ENCODE measurements around the gene CEP250.
"Not testable (repeated sequence)": the region's sequence is repeated elsewhere in the genome, so short reads cannot be mapped to it uniquely, and the experiment has no call there.

Gene CEP250

DNA sequence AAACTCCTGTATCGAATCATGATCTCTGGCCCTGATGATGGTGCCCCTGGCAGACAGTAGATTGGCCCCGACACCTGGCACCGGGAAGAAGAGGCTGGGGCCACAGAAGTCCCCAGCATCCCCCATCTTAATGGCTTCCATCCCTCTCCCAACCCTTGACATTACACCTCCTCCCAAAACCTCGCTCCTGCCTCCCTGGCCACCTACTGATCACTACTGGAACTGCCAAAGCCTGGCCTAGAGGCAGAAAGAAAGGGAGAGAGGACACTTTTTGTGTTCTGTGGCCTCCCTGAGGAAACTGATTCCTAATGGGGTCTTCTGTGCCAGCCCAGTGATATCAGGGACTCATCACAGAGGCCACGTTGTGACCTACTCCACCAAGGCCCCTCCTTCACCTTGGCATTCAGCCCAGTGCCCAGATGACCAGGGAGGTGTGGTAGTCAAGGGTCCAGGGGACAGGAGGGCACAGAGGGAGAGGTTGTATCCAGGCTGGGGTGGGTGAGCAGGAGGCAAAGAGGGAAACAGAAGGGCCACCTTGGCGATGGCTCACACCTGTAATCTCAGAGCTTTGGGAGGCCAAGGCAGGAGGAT lies 68.0 kb downstream of the CEP250 start:
- in situ Hi-C loops (cut with MboI; ENCODE audit: low sequenced_read_pairs) = no loop called here

DNA sequence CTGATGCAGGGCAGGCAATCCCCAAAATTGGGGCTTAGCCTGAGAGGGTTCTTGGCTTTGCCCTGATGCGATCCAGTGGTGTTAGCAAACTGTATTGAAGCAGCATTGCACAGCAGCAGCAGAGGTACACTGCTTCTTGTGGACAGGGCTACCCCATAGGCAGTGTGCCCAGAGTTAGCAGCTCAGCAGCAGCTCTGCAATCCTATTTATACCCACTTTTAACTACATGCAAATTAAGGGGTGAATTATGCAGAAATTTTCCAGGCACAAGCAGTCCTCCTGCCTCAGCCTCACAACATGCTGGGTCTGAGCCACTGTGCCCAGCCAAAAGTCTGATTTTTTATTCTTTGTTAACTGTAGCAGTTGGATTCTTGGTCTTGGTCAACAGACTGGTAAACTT lies 70.2 kb downstream of the CEP250 start:
- in situ Hi-C loops (cut with MboI; ENCODE audit: low sequenced_read_pairs) = no loop called here

DNA sequence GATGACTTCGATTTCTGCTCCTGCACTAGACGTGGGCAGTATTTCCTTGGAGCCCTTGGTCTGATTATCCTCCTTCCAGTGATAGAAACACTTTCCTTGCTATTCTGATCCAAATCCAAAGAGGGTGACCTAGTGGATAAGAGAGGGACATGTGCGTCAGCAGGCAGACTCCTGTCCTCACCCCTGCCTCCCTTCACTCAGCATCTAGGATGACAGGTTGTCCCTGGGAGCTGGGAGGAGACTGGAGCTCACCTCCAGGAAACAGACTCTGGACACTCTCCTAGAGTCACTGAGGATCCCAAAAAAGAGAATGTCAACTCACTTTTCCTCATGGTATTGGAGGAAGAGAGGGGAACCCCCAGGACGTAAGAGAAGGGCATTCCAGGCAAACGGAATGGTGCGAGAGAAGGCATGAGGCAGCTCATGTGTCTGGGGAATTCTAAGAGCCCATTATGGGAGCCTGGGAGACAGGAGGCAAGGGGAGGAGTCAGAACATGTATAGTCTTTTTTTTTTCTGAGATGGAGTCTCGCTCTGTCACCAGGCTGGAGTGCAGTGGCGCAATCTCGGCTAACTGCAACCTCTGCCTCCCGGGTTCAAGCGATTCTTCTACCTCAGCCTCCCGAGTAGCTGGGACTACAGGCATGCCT lies 71.8 kb downstream of the CEP250 start:
- in situ Hi-C loops (cut with MboI; ENCODE audit: low sequenced_read_pairs) = no loop called here

DNA sequence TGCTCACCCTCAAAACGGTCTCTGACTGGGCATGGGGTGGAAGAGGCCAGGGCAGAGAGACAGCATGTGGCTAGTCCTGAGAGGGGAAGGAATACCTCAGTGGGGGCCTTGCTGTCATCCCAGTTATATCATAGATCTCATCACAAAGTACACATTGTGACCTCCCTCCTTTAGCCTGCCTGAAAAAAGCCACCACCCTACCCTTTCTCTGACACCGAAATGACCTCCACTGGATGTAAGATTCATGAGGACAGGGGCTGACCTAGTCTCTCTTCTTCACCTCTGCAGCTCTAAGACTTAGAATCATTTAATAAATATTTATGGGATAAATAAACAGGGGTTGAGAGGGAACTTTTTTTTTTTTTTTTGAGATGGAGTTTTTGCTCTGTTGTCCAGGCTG lies 74.2 kb downstream of the CEP250 start, which contains the start of gene C20orf173:
C20orf173 (minus strand) TSS at position 101 of the 400 bp plus-strand sequence. CDS start 279 bp downstream, outside the sequence.
- in situ Hi-C loops (cut with MboI; ENCODE audit: low sequenced_read_pairs) = no loop called here

DNA sequence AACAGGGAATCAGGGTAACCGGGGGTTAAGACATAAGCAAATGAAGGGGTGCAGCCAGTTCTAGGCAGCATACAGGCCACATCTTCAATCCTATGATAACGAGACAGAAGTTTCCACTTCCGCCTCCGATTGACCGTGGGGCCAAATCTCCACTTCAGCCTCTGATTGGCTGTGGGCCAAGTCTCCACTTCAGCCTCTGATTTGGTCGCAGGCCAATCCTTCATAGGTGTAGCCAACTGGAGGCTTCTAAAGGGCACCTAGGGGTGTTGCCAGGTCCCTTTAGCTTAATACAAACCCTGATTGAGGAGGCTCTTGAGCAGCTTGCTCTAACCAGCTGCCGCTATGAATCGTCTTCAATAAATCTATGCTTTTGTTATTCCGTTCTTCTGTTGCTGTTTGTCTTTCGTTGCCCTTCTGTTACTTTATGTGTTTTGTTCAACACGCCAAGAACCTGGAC lies 84.4 kb downstream of the CEP250 start:
- in situ Hi-C loops (cut with MboI; ENCODE audit: low sequenced_read_pairs) = no loop called here

DNA sequence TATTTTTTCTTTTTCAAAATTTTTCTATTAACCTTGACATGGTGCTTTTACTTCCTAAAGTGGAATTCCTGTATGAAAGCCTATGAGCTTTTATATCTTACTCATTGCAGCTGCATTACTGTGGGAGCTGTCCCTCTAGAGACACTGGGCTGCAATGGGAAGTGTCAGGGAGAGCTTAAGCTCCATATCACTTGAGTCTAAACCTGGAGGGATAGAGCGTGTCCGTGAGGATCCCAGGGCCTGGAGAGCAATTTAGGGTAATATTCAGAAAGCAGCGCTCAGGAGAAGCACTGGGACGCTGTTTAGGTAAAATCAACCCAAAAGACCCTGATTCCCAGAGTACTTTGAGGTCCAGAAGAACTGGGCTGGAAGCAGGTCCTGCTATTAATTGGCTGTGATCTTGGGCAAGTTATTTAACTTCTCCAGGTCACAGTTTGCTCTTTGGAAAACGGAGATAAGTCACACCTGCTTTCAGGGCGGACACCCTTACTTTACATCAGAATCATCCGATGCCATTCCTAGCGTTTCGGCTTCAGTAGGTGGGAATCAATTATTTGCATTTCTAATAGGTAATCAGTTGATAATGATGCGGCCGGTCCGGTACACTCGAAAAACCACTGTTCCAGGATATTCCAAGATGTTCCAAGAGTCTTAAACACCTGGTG lies 85.9 kb downstream of the CEP250 start:
- in situ Hi-C loops (cut with MboI; ENCODE audit: low sequenced_read_pairs) = no loop called here

DNA sequence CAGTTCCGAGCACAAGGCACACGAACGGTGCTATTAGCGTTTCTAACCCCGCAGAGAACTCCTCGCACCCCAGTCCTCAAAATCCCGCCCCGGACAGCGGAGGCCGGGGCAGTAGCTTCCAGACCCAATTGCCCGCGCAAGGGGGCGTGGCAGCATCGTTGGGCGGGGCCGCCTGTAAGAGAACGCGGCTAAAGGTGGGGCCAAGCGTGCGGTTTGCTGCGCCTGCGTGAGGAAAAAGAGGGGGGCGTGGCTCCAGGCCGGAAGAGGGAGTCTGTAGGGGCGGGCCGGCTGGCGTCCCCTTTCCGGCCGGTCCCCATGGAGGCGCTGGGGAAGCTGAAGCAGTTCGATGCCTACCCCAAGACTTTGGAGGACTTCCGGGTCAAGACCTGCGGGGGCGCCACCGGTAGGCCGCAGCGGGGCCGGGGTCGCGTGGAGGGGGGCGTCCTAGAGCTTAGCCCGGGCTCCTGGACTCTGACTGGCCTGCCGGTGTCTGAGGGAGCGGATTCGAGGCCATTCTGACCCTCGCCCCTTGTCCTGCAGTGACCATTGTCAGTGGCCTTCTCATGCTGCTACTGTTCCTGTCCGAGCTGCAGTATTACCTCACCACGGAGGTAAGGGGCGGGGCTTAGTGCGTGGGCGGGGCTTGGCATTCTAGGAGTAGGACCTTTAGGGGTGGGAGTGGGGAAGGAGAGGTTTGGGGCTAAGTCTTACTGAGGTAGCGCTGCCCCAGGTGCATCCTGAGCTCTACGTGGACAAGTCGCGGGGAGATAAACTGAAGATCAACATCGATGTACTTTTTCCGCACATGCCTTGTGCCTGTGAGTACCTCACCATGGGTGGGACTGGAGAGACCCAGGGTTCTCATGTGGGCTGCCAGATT lies 86.6 kb downstream of the CEP250 start, which contains the start of gene ERGIC3:
ERGIC3 (plus strand) TSS at position 296 of the 880 bp plus-strand sequence; CDS start at position 316, 20 bp downstream.
- in situ Hi-C loops (cut with MboI; ENCODE audit: low sequenced_read_pairs) = no loop called here

DNA sequence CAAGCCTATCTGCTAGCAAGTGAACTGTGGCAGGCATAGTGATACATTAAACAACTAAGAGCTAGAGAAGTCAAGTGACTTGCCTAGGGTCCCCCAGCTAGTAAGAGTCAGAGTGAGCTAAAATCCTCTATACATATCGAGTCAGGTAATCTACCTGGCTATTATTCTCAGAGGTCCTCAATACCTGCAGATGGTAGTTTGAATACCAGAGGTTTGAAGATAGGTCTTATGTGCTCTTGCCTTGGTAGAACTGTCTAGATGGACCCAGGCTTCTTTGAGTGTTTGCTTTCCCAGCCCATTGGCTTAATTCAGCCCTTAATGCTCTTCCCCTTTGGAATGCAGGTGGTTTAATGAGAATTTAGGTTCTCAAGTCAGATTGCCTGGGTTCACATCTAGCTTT lies 87.6 kb downstream of the CEP250 start:
- in situ Hi-C loops (cut with MboI; ENCODE audit: low sequenced_read_pairs) = no loop called here

DNA sequence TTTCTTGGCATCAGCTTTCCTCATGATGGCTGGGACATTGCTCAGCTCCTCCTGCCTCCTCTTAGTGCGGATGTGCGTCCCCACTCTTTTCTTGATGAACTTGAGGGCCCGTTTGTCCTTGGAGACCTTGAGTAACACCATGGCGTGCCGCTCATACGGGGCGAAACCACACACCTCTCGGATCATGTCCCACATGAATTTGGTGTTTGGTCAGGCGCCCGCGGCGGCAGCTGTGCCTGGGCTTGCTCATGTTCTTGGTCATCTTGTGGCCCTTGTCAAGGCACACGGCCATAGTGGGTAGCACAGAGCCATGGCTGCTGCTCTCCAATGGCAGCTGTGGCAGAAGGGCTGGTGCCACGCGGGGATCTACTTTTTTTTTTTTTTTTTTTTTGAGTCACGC lies 89.0 kb downstream of the CEP250 start:
- in situ Hi-C loops (cut with MboI; ENCODE audit: low sequenced_read_pairs) = no loop called here

DNA sequence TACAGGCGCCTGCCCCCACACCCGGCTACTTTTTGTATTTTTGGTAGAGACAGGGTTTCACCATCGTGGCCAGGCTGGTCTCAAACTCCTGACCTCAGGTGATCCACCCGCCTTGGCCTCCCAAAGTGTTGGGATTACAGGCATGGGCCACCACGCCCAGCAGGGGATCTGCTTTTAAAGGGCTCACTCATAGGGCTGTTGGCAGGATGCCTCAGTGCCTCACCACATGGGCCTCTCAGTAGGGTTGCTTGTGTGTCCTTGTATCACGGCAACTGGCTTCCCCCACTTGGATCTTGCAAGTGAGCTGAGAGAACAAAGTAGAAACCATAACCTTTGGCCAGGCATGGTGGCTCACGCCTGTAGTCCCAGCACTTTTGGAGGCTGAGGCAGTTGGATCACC lies 89.5 kb downstream of the CEP250 start:
- in situ Hi-C loops (cut with MboI; ENCODE audit: low sequenced_read_pairs) = not testable (repeated sequence)

DNA sequence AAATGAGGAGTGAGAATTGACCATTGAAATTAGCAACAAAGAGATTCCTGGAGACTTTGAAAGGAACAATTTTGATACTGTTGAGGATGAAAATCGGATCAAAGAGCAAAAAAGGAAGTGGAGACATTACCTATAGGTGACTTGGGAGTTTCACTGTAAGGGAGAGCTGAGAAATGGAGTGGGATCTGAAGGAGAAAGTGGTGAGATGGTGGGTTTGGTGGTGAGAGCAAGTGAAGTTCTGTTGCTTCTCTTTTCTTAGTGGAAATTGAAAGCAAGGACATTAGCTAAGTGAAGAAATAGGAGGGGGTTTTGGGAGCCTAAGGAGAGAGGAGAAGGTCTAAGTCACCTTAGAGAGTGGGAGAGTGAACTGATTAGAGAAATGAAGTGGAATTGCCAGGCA lies 90.7 kb downstream of the CEP250 start:
- in situ Hi-C loops (cut with MboI; ENCODE audit: low sequenced_read_pairs) = no loop called here

DNA sequence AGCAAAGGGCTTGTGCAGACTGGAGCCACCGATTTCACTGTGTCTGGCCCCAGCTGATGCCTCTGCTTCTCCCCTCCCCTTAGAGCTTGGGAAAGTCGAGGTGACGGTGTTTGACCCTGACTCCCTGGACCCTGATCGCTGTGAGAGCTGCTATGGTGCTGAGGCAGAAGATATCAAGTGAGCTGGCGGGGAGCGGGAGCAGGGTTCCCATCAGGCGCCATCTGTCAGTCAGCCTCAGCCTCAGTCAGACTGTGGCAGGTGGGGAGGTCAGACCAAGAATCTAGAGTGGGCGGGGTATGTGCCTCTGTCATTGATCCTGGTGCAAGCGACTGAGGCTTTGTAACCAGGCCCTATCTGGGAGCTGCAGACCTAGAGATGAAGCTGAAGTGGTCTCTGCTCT lies 91.9 kb downstream of the CEP250 start:
- in situ Hi-C loops (cut with MboI; ENCODE audit: low sequenced_read_pairs) = no loop called here

DNA sequence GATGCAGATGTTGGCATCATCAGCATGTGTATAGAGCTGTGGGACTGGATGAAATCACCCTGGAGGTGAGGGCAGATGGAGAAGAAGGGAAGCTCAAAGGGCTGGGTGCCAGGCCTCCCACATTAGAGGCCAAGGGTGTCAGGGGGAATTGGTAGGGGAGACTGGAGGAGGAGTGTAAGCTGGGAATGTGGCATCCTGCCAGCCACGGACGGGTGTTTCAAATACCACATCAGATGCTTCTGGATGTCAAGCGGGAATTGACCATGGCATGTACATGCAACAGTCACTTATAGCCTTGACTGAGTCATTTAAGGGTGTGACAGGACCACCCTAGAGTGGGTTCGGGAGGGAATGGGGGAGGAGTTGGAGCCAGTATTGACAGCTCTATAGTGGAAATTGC lies 96.1 kb downstream of the CEP250 start:
- in situ Hi-C loops (cut with MboI; ENCODE audit: low sequenced_read_pairs) = no loop called here

DNA sequence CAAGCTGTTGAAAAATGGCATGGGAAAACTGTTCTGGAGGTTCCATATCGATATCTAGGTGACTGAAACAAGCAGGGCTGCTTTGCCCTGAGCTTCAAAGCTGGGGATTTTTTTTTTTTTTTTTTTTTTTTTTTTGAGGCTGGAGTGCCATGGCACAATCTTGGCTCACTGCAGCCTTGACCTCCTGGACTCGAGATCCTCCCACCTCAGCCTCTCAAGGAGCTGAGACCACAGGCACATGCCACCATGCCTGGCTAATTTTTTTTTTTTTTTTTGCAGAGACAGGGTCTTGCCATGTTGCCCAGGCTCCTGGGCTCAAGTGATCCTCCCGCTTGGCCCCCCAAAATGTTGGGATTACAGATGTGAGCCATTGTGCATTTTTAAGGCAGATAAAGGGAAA lies 97.5 kb downstream of the CEP250 start:
- in situ Hi-C loops (cut with MboI; ENCODE audit: low sequenced_read_pairs) = no loop called here

DNA sequence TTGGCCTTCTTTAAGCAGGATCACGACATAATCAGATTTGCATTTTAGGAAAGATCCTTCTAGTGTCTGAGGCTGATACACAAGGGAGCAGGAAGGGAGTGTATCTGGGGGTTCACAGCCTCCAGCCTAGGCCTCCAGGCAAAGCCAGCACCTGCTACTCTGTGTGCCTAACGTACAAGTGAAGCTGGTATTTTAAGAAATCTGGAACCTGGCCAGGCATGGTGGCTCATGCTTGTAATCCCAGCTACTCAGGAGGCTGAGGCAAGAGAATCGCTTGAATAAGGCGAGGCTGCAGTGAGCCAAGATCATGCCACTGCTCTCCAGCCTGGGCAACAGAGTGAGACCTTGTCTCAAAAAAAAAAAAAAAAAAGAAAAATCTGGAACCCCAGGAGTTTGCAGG lies 100.1 kb downstream of the CEP250 start:
- in situ Hi-C loops (cut with MboI; ENCODE audit: low sequenced_read_pairs) = not testable (repeated sequence)

DNA sequence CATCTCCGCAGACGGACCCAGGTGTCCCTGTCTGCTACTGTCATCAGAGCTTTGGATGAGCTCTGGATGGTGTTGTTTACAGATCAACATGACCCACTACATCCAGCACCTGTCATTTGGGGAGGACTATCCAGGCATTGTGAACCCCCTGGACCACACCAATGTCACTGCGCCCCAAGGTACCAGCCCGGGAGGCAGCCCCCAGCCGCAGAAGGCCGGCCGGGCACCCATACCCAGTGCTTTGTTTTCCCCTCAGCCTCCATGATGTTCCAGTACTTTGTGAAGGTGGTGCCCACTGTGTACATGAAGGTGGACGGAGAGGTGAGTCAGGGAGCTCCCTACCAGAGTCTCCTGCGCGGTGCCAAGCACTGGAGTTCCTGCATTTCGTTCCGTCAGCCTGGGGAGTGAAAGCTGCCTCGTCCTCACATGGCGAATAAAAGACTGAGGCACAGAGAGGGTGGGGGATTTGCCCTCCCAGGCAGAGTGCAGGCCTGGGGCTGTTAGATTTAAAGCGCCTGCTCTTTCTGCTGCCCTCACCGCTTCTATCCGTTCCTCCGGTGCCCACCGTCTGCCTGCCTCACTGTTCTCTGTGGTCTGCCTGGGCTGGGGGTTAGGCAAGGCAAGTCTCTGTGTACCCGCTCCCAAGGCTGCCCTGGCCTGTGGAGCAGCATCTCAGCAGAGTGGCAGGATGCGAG lies 100.7 kb downstream of the CEP250 start:
- in situ Hi-C loops (cut with MboI; ENCODE audit: low sequenced_read_pairs) = no loop called here

DNA sequence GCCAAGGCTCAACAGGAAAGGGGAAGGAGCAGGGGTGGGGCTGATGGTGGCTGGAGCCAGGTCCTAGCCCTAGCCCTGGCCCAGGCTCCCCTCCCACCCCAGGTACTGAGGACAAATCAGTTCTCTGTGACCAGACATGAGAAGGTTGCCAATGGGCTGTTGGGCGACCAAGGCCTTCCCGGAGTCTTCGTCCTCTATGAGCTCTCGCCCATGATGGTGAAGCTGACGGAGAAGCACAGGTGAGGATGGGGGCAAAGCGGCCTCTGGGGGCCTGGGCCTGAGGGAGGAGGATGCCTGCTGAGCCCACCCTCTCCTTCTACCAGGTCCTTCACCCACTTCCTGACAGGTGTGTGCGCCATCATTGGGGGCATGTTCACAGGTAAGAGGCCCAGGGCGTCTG lies 101.5 kb downstream of the CEP250 start:
- in situ Hi-C loops (cut with MboI; ENCODE audit: low sequenced_read_pairs) = no loop called here

DNA sequence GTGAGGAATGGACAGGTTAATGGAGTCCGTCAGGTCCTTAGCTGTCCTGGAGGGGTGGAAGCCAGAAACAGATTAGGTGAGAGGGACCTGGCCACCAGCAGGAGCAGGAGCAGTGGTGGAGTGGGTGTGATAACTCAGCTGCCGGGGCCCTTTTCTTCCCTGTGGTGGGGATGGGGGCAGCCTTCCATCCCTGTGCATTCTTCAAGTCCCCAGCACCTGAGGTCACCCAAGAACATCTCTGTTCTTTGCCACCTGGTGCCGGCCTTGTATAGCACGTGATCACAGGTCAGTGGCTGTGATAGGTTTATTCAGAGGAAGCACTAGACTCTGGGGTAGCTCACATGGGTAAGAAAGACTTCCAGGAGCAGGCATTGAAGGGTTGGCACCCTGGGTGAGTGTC lies 103.1 kb downstream of the CEP250 start:
- in situ Hi-C loops (cut with MboI; ENCODE audit: low sequenced_read_pairs) = no loop called here

DNA sequence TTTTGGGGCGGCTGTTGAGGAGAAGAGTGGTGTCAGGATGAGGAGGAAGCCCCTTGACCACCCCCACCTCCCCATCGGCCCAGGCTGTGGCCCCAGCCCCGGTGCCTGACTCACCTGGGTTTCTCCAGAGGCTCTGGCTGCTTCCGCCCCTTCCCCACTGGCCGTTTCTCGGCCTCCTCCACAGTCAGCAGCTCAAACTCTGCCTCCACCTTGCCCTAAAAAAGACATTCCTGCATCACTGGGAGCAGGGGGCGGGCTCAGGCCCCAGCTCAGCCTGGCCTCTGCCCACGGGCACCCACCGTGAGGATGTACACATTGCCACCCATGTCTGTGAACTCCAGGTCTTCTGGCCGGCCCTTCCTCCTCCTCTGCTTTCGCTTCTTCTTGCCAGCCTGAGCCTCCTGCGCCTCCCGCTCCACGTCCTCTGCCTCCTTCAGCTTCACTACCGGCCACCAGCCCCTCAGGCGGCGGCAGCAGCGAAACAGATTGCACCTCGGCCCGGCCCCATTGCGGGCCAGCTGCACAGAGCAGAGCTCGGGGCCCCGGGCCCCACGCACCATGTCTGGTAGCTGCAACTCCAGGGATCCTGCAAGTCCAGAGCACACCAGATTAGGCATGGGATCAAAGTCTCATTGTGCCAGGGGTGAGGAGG lies 103.8 kb downstream of the CEP250 start:
- in situ Hi-C loops (cut with MboI; ENCODE audit: low sequenced_read_pairs) = no loop called here

DNA sequence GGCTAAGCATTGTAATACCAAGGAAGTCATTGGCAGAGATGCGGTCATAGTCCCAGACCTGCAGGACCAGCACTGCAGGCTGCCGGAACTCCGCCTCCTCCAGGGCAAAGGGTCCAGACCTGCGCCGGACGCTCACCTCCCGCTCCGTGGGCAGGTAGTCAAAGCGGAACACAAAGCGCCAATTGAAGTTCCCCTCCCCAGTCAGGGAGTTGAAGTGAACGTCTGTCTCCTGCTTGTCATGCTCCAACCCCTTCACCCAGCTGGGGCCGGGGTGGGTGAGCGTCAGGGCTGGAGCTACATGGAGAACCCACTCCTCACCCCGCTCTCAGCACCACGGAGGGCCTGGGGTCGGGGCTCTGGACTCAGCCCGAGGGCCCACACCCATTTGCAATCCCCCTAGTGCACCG lies 104.7 kb downstream of the CEP250 start:
- in situ Hi-C loops (cut with MboI; ENCODE audit: low sequenced_read_pairs) = no loop called here
